ENCODE data around the gene PLXNB2. TPM values are rescaled to one million over a fixed set of nuclear protein-coding genes. Genes with fewer than 3 reads are reported as not detected.

PLXNB2 gene
- total and polyA plus RNA-seq, 12 donors: 12.4 to 431 (median 296) TPM

GRCh38 chr22:50280708-50281383 is 26.6 kb downstream of the PLXNB2 start:
- H3K4me1 ChIP-seq (replicated peaks in 1 of 2): peaks cover 10 to 11% of the 10 kb centered on the region in 2 donors
- peaks cover 0 to 89% of the 10 kb centered on the region in 2 donors for H3K36me3 ChIP-seq (replicated peaks in 1 of 2)
- no peak overlapping the region for H3K4me3 ChIP-seq
- no peak for DNase-seq
- peak overlapping the region in 2 of 5 donors; percentile 66 to 86 for H3K27ac ChIP-seq
- TF ChIP-seq, protein P1, sequence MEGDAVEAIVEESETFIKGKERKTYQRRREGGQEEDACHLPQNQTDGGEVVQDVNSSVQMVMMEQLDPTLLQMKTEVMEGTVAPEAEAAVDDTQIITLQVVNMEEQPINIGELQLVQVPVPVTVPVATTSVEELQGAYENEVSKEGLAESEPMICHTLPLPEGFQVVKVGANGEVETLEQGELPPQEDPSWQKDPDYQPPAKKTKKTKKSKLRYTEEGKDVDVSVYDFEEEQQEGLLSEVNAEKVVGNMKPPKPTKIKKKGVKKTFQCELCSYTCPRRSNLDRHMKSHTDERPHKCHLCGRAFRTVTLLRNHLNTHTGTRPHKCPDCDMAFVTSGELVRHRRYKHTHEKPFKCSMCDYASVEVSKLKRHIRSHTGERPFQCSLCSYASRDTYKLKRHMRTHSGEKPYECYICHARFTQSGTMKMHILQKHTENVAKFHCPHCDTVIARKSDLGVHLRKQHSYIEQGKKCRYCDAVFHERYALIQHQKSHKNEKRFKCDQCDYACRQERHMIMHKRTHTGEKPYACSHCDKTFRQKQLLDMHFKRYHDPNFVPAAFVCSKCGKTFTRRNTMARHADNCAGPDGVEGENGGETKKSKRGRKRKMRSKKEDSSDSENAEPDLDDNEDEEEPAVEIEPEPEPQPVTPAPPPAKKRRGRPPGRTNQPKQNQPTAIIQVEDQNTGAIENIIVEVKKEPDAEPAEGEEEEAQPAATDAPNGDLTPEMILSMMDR (IDR thresholded peaks at IDR 0.05): no peak
- no peak for TF ChIP-seq POLR2A (IDR thresholded peaks at IDR 0.05)
- intact Hi-C loops (cut with DNase I): no loop called here
- H3K27me3 ChIP-seq: no peaks in the 10 kb centered on the region
- H3K9me3 ChIP-seq (replicated peaks in 1 of 3): no peaks in the 10 kb centered on the region
- whole genome bisulfite sequencing, 4 donors: 85 to 97% (median 91%) methylated on average over 22 to 47 of the region's 47 CpGs

- H3K36me3 ChIP-seq (replicated peaks in 1 of 2): peaks cover 0 to 92% of the 10 kb centered on the region in 2 donors
- intact Hi-C loops (cut with DNase I): no loop called here
- WGBS, 4 donors: 91 to 93% (median 92%) methylated on average over 12 to 38 of the region's 38 CpGs
Measured at GRCh38 chr22:50280022-50280707, 27.3 kb downstream of the PLXNB2 start.

DNA sequence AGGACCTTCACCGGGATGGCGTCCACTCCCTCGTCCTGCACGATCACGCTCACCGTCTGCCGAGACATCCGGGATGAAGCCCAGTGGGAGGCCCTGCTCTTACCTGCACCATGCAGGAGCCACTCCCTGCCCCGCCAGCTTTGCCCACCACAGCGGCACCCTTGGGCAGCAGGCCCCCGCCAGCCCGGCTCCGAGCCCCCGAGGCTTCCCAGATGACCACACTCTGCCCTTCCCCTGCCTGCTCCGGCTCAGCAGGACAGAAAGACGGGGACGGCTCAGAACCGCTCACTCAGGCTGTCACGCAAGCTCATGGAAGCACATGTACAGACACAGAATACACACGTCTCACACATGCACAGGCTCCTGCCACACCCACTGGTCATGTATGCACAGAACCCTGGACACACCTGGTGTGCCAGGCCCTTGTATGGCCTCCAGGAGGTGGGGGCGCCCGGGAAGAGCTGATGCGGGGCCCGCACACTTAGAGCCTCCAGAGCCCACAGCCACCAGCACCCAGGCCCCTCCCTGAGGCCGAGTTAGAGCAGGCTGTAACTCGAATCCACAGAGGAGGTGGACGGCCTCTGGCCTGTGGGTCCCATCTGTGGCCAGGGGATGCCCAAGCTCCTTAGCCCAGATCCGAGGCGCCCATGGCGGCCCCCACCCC is 28.4 kb downstream of the PLXNB2 start:
- no peaks in the 10 kb centered on the region for H3K27me3 ChIP-seq
- DNase-seq: no peak
- intact Hi-C loops (cut with DNase I): loop anchor here (5.0 kb wide), 1 partner anchor 48 kb away; the partner anchor contains the start of gene DENND6B (in 2 of the 2)
- H3K4me3 ChIP-seq: no peak overlapping the region
- peaks cover 0 to 87% of the 10 kb centered on the region in 2 donors for H3K36me3 ChIP-seq (replicated peaks in 1 of 2)
- H3K4me1 ChIP-seq (replicated peaks in 1 of 2): peaks cover 10 to 12% of the 10 kb centered on the region in 2 donors
- TF ChIP-seq, protein P1 (IDR thresholded peaks at IDR 0.05): no peak
- no peak for TF ChIP-seq POLR2A (IDR thresholded peaks at IDR 0.05)
- no peak overlapping the region for H3K27ac ChIP-seq
- WGBS, 4 donors: 91 to 95% (median 92%) methylated on average over 22 to 30 of the region's 30 CpGs
- H3K9me3 ChIP-seq (replicated peaks in 1 of 3): no peaks in the 10 kb centered on the region

More at GRCh38 chr22:50280022-50280707, 27.3 kb downstream of the PLXNB2 start:
- H3K27ac ChIP-seq: no peak overlapping the region
- H3K4me3 ChIP-seq: no peak overlapping the region
- peaks cover 10 to 11% of the 10 kb centered on the region in 2 donors for H3K4me1 ChIP-seq (replicated peaks in 1 of 2)
- DNase-seq: no peak
- H3K9me3 ChIP-seq (replicated peaks in 1 of 3): no peaks in the 10 kb centered on the region
- H3K27me3 ChIP-seq: no peaks in the 10 kb centered on the region
- TF ChIP-seq, protein P1 (IDR thresholded peaks at IDR 0.05): no peak
- no peak for TF ChIP-seq POLR2A (IDR thresholded peaks at IDR 0.05)

DNA sequence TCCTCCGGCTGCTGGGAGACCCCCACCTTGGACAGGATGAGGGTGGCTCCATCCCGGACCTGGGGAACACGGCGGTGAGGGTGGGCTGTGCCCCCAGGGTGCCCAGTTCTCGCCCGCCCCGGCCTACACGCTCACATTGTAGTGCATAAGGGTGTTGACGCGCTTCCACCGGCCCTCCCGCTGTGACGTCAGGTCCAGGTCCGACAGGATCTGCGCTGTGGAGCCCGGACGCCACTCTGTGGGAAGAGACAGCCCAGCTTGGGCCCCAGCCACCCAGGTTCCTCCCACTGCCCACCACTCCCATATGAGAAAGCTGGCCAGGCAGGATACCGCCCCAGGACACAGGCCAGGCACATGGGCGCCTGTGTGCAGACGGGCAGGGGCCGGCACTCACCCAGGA is 29.0 kb downstream of the PLXNB2 start:
- intact Hi-C loops (cut with DNase I): loop anchor here (5.0 kb wide), 1 partner anchor 49 kb away; the partner anchor contains the start of gene DENND6B (in 2 of the 2)
- H3K36me3 ChIP-seq (replicated peaks in 1 of 2): peaks cover 0 to 82% of the 10 kb centered on the region in 2 donors
- TF ChIP-seq POLR2A (IDR thresholded peaks at IDR 0.05): no peak
- TF ChIP-seq, protein P1 (IDR thresholded peaks at IDR 0.05): no peak

More for the DNA sequence above, 29.0 kb downstream of the PLXNB2 start:
- DNase-seq: no peak
- H3K9me3 ChIP-seq (replicated peaks in 1 of 3): no peaks in the 10 kb centered on the region
- no peak overlapping the region for H3K27ac ChIP-seq
- H3K4me3 ChIP-seq: no peak overlapping the region
- H3K4me1 ChIP-seq (replicated peaks in 1 of 2): peaks cover 10 to 18% of the 10 kb centered on the region in 2 donors
- no peaks in the 10 kb centered on the region for H3K27me3 ChIP-seq
- 93 to 97% (median 94%) methylated on average over 12 to 21 of the region's 21 CpGs; no CpG with 5 or more reads in 1 of the 4 donors for WGBS, 4 donors
